NCI-H82 (cell line): ENCODE data around the gene CATSPER1.
A peak's percentile ranks its signal among the peaks of the same experiment; 100 is the strongest.

Experiments
- DNase-seq: peaks from one replicate; lab custom pipeline; 2025; lab: John Stamatoyannopoulos, UW

Gene CATSPER1

DNA sequence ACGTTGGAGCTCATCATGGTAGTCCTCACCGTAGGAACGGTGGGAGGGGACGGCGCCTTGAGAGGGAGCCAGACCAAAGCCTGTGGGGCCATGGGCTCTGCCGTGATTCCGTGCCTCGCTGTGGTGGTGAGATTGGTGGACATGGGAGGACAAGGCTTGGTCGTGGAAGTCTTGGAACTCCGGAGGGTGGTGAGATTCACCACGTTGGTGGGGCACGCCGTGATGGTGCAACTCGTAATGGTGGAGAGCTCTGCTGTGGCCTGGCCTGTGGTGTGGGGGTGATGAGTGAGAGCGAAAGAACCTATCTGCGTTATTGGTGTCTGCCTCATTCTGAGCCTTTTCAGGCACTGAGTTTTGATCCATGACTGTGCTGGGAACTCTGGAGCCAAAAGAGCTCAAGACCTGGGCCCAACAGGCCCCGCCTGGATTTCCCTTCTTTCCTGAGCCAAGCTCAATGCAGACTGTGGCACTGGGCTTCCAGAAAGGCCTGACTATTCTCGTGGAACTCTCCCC is at the start of gene CATSPER1:
Gene CATSPER1, minus strand, starts transcription at position 463 of the 513 bp plus-strand sequence. Its CDS starts 100 bp downstream, at position 363.
- no peak for DNase-seq

DNA sequence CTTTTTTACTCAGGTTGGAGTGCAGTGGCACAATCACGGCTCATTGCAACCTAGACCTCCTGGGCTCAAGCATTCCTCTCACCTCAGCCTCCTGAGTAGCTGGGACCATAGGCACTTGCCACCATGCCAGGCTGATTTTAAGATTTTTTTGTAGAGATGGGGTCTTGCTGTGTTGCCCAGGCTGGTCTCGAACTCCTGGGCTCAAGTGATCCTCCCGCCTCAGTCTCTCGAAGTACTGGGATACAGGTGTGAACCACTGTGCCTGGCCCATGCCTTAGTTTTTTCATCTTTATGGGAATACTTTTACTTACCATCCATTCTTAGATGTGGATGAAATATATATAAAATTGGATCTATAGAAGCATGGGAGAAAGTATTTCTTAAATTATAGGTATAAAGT is 49.0 kb upstream of the CATSPER1 start:
- DNase-seq = no peak

DNA sequence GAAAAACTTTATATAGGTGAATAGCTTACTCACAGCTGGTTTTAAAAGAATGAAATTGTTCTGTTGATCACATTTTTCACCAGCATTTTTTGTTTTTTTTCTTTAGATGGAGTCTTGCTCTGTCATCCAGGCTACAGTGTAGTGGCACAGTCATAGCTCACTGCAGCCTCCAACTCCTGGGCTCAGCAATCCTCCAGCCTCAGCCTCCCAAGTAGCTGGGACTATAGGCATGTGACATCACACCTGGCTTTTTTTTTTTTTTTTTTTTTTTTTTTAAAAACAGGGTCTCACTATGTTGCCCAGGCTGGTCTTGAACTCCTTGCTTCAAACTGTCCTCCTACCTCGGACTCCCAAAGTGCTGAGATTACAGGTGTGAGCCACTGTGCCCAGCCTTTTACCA is 47.4 kb upstream of the CATSPER1 start:
- DNase-seq = no peak

DNA sequence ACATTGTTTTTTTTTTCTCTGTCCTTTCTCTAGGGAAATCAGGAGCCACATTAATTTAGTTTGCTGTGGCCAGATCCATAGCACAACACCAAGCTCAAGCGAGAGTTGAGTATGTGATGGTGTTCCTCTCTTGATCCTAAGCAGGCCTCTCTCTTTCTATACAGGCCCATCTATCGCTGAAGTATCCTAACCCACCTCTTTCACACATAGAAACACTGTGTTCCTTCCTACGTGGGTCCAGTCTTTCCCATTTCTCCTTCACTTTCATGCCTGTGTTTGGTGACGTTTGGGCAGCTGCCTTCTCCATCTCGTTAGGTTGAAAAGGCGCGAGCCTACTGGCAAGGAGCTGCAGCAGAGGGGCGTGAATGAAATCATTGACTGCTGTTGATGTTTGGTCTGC is 46.2 kb upstream of the CATSPER1 start:
- no peak for DNase-seq

DNA sequence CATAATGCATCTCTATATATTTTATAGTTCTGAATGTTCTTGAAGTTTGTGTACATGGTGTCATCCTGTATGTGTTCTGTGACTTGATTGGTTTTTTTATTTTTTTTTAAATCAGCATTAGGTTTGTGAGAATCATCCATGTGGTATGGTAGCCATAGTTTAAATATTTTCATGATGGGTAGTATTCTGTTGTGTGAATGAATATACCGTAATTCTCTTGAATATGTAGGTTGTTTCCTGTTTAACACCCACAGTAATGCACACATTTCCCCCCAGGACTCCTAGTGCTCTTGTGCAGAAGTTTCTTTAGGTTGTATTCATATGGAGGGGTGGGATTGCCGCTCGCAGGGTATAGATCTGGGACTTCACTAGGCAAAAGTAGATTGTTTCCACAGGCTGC is 45.8 kb upstream of the CATSPER1 start:
- DNase-seq = no peak

DNA sequence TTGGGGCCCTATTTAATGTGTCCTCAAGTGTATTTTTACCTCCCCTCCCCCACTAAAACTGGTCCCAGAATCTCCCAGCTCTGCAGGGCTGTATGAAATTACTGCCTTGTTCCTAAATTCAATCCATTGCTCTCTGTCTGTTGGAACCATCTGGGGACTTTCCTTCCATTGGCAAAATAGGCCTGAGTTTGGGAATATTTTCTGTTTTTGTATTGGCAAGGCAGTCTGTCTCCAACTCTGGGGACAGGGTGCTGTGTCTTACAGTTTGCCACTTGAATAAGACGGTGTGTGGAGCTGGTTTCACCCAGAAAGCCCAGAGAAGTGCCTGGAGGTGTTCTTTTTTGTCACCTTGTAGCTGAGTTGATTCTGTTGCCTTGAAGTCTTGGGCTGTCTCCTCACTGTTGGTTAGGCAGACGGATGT is 45.1 kb upstream of the CATSPER1 start:
- no peak for DNase-seq

DNA sequence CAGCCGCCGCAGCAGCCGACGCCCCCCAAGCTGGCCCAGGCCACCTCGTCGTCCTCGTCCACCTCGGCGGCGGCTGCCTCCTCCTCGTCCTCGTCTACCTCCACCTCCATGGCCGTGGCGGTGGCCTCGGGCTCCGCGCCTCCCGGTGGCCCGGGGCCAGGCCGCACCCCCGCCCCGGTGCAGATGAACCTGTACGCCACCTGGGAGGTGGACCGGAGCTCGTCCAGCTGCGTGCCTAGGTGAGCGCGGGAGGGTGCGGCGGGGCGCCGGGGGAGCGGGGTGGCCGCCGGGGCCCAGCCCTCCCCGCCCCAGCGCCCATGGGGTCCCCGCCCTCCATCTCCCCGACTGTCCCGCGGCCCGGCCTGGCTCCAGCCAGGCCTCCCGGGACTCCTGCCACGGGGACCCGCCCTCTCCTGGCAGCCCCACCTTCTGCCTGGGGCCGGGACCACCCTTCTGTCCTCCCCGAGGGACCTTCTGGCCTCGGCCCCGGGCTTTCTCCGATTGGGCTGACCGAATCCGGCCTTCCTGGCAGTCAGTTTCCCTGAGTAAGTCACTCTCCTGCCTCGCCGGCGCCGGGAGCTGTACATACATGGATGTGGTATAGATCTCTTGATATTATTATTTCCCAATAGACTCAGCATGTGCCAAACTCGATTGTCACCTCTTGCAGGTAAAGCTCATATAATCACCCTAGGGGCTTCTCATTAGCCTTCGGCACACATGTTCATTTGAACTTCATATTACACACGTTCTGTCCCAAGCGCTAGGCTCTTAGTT is 44.5 kb upstream of the CATSPER1 start:
- peak; percentile 37 for DNase-seq

DNA sequence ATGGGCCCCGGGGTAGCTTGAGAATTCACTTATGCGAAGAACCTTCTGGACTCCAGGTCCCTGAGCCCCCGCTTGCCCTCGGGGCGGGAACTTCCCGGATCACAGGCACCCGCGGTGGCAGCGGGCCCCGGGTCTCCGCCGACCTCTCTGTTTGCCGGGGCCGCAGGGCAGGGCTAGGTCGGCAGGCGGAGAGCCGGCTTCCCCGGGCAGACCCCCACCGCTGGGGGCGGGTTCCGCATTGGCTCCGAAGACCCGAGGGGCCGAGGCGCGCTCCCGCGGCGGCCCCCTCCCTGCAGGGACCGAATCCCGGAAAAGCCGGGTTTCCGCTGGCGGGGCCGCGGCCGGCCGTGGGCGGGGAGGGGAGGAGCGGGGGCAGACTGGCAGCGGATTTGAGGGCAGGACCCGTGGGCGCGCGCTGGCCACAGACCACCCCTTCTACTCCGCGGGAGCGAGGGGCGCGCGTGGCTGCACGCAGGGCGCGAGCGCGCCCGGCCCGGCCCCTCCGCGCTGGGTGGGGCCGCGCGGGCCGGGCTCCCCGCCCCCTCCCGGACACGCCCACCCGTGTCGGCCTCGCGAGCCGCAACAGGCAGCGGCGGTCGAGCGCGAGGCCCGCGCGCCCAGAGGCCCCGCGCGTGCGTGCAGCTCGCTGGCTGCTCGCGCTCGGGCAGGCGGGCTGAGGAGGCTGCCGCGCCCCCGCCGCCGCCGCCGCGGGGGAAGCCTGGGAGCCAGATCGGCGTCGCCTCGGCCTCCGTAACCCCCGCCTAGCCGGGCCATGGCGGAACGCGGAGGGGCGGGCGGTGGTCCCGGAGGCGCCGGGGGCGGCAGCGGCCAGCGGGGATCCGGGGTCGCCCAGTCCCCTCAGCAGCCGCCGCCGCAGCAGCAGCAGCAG is 43.7 kb upstream of the CATSPER1 start, which contains the start of gene PACS1:
Gene PACS1, plus strand, starts transcription at position 558 of the 889 bp plus-strand sequence. Its CDS starts 215 bp downstream, at position 773.
- peak; percentile 79 for DNase-seq

DNA sequence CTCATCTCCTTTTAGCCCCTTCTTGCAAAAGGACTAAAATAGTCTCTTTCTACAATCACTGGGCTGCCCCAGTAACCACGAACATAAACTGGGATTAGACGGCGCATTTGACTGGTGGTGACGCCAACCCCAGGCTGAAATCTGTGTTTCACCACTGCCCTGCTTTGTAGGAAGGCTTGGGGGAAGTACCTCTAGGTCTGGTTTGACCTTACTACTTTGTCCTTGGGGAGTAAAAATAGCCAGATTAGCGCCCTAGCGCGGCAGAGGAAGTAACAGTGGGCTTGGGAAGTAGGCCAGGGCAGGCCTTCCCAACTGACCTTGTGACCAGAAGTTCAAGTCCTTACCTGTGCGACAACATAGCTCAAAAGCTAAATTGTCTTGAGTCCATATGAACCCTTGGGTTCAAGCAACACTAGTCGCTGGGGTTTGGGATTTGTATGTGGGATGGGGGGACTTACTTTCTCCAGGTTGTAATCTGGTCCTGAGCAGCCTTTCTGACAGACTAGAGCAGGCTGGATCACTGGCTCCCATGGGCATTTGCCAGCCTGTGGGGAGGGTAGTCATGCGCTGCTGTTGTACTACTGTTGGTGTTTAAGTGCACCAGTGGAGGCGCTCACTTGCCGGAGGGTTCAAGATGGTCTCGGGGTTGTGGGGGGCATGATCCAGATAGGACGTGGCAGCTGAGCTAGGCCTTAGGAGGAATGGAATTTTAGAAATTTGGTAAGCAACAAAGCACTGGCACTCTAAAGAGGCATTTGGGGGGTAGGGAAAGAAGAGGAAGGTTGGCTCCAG is 42.8 kb upstream of the CATSPER1 start:
- peak; percentile 52 for DNase-seq

DNA sequence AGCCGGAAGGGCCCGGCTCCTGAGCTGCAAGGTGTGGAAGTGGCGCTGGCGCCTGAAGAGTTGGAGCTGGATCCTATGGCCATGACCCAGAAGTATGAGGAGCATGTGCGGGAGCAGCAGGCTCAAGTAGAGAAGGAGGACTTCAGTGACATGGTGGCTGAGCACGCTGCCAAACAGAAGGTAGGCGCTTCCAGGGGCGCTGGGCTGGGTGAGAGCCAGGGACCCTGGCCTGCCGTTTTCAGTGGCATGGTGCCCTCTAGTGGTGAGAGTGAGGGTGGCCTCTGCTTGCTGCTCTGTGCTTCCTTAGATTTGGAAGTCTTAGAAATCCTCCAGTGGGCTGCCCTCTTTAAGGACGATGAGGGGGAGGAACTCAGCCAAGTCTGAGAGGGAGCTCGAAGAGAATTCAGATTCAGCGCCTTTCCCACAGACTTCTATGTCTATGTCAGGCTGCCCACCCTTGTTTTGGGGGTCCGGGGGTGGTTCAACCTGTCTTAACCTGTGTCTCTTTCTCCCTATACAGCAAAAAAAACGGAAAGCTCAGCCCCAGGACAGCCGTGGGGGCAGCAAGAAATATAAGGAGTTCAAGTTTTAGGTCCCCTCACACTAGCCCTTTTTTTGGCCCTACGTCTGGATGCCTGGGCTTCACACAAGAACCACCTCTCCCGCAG is 42.0 kb upstream of the CATSPER1 start:
- DNase-seq = peak; percentile 83

DNA sequence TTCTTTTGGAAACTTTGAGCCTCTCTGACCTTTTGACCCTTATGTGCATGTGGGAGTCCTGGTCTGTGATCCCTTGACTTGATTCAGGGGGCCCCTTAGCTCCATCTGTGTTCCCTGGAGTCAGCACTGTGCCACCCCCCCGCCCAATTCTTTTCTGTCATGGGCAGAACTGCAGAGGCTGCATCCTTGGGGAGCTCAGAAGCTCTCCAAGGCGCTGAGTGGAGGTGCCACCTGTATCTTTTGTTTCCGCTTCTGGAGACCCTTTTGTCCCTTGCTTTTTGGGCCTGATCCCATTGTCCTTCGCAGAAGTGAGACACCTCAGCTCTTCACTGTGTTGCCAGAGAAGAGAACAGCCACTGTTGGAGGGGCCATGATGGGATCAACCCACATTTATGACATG is 41.4 kb upstream of the CATSPER1 start:
- DNase-seq = no peak

DNA sequence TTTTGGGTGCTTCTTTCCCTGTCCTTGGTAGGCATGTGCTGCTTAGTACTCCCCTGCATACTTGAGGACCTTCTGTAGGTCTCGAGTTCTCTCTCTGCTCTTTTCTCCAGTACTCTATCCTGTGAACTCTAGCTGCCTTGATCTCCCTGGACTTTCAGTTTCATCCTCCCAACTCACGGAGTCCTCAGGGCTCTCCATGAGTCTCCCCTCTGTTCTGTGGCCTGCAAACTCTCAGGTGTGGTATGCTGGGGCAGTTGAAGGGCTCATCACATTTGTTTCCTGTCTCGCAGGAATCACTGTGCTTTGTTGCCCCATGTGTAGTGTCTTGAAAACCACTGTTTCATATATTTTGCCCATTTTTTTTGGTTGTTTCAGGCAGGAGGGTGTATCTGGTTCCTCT is 40.5 kb upstream of the CATSPER1 start:
- no peak for DNase-seq

DNA sequence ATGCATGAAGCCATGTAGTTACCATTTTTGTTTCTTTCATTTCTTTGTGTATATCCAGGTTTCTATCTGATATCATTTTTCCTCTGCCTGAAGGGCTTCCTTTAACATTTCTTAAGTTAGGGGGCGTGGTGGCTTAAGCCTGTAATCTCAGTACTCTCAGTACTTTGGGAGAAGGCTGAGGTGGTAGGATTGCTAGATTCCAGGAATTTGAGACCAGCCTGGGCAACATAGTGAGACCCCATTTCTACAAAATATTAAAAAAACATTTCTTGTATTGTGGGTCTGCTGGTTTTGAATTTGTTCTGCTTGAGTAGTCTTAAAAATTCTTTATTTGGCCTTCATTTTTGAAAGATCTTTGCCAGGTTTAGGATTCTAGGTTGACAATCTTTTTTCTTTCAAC is 38.3 kb upstream of the CATSPER1 start:
- no peak for DNase-seq

DNA sequence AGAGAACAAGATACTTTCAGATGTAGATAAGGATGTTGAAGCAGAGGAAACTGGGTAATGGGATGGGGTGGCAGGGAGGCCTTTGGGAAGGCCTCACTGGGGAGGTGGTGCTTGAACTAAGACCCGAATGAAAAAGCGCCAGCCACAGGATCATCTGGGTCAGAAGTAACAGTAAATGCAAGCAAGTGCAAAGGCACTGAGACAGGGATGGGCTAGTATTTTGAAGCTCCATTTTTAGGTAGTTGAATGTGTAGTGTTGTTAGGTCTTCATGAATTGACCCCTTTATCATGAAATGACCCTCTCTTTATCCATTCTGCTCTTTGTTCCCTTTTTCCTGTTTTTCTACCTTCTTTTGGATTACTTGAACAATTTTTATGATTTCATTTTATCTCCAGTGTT is 37.6 kb upstream of the CATSPER1 start:
- no peak for DNase-seq

DNA sequence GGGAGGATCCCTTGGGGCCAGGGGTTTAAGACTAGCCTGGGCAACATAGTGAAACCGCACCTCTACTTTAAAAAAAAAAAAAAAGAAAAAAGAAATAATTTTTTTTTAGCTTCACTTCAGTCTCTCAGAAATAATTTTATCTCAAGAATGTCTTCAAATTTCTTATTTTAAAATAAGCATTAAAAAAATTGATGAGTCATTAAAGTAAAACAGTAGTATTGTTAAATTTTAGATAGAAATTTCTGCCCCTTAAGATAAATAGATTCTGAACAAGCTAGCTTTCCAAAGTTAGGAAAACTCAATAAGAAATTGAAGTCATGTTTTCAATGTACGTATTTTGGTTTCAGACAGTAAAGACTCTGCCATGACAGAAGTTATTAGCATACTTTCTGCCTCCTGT is 36.1 kb upstream of the CATSPER1 start:
- DNase-seq = no peak

DNA sequence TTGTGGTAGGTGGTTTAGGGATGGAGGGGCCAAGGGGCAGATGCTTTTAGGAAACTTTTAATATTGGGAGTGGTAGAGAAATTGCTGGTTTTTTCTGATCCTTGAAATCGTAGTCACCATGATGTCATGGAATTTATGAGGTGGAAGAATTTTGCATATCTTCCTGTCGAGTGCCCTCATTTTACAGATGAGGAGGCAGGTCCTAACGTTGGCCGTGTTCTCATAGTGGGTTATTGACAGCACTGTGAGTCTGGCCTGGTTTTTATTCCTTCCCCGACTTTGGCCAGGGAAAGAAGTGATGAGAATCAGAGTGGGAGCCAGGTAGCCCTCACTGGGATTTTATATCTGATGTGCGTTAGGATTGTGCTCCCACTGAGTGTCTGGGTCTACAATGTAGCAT is 35.0 kb upstream of the CATSPER1 start:
- no peak for DNase-seq

DNA sequence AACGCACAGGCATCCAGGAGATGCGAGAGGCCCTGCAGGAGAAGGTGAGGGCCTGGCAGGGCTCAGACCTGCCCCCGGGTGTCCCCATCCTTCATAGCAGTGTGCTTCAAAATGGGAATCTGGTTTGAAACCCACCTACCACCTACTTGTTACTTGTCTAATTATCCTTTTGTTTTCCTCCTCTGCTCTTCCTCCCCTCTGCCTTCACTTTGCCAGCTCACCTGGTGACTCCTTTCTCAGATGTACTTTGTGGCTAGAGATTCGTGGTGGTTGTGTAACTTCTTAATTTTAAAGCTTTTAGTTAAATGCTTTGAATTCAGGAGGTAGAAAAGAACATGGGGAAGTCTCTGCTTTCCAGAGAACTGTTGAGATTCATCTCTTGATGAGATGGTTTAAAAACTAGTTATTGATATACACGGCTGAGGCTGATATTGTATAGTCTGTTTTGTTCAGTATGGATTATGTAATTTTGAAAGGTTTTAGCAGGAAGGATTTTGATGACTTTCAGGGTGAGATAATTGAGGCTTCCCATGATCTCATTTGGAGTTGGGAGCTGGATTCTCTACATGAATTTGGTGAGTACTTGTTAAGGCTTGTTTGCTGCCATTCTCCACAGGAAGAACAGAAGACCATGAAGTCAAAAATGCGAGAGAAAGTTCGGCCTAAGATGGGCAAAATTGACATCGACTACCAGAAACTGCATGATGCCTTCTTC is 33.8 kb upstream of the CATSPER1 start:
- no peak for DNase-seq

DNA sequence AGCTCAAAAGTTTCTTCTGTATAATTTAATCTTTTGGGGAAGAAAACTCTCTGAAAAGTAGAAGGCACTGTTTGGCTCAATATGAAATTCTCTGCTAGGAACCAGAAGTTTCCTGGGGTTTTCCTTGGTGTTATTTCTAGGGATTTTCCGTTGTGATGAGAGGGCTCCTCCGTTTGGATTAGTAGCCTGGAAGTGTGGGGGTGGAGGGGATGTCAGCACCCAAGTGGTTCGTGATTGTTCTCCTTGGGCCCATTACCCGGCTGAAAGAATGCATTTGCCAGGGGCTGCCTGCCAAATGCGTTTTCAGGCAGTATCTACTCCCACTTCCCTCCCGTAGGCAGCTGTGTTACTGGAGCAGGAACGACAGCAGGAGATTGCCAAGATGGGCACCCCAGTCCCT is 30.2 kb upstream of the CATSPER1 start:
- no peak for DNase-seq

DNA sequence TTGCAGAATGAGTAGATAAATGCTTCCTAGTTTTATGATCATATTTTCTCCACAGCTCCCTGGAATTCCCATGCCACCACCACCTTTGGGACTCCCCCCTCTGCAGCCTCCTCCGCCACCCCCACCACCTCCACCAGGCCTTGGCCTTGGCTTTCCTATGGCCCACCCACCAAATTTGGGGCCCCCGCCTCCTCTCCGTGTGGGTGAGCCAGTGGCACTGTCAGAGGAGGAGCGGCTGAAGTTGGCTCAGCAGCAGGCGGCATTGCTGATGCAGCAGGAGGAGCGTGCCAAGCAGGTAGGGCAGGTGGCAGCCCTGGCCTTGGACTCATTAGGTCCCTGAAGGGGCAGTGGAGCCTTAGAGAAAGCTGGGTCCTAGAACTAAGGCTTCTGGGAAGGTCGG is 28.7 kb upstream of the CATSPER1 start:
- no peak for DNase-seq

DNA sequence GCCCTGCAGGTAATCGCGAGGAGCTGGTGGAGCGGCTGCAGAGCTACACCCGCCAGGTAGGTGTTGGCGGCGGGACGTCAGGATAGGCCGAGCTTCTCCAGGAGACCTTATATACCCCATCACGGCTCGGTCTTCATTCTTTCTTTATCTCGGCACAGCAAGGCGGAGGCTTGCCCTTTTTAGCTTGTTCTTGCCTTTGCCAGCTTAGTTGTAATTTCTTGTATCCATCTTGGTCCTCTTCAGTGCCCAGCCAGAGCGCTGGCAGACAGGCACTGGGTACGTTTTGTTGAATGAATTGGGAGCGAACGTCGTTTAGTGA is 26.3 kb upstream of the CATSPER1 start:
- DNase-seq = no peak
